HG02981 (cell line): ENCODE data around the gene SORCS2.

ENCODE experiments used
- ATAC-seq: cut with Tn5 transposase; IDR thresholded peaks from one replicate; pipeline ENCODE4 v1.9.1; 2021; ENCODE audit warnings: mild to moderate bottlenecking, moderate library complexity; ENCODE audit not compliant: unreplicated experiment

The SORCS2 gene

DNA sequence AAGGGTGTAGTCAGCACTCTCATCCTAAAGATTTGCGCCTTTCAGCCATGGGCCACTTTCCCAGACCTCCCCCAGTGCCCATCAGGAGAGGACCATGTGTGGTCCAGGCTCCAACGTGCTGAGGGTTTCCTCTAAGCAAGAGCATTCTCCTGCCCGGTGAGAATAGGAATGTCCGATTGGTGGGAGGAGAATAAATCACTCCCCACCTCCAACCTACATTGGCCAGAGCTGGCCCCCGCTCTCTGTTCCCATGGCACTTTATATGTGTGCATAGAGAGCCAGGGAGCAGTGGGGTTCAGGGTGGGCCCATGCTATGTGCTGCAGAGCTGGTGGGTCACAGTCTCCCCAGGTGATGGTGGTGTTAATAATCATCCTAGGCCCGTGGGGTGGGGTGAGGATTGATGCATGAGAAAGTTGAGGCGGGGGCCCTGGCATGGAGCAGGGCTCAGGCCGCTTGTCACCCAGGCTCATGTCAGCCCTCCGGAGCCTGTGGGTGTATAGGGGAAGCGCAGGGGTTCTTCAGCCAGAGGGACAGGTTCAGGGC is 6.8 kb upstream of the SORCS2 start:
- ATAC-seq, result no peak

DNA sequence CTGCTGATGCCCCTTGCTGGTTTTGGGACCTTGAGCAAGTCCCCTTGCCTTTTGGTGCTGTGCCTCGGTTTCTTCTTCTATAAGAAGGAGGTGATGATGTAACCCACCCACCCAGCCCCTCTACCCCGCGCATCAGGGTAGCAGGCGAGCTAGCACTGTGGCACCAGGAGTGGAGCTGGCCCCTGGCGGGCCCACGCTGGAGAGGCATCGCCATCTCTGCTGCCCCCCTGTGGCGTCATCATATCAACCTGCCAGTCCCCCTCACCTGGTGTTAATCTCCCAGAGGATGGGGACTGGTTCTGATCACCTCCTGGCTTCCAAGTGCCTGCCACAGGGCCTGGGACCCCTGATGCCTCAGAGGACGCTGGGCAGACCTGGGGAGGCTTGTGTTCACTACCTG is 6.3 kb upstream of the SORCS2 start:
- ATAC-seq, result no peak

DNA sequence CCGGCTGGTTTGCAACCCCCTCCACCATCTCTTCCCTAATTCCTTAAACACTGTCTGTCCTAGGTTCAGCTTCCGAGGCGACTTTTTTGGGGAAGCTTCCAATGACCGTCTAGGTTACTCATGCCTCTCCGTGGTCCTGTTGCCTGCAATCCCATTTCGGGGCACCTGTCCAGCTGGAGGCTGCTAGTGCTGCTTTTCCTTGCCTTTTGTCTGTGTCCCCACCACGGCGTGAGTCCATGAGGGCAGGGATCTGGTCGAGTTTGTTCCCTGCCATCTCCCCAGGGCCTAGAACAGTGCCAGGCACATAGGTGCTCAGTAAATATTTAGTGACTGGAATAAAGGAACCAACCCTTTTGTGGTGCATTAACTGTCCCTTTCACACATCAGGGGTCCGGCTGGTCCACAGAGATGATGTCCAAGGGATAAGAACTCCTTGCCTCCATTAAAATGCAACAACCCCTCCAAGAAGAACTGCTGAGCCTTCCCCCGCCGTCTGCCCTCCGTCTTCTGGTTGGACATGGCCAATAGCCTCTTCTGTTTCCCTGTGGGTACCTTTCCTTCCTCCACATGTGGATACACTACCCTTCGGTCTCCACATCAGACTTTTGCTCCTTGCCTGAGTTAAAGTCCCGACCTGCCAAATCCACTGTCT is 5.7 kb upstream of the SORCS2 start:
- no peak for ATAC-seq

DNA sequence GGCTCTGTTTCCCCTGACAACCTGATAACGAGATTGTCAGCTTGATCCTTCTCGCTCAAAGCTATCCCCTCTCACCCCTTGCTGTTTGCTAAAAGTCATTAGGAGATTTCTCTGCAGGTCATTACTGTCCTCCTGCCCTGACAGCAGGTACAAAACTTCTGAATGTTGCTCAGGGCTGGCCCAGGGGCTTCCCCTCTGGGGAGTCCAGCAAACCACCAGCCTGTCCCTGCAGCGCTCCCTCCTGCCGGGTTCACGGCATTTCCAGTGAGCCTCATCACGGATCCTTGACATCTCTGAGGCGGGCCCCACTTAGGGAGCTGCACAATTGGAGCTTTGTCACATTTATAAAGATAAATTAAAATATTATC is 5.2 kb upstream of the SORCS2 start:
- no peak for ATAC-seq

DNA sequence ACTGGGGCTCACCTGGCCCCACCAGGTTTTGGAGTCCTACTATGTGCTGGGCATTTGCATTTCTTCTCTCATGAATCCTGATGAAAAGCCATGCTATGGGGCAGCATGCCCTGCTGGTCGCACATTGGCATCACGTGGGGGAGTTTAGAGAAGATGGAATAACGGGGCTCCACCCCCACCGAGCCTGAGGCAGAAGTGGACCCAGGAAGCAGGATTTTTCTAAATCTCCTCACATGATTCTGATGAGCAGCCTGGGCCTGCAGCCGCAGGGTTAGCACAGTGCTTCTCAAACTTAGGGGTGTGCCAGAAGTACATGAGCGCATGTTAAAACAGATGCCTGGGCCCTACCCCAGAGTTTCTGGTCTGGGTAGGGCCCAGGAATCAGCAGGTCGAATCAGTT is 4.6 kb upstream of the SORCS2 start:
- no peak for ATAC-seq

DNA sequence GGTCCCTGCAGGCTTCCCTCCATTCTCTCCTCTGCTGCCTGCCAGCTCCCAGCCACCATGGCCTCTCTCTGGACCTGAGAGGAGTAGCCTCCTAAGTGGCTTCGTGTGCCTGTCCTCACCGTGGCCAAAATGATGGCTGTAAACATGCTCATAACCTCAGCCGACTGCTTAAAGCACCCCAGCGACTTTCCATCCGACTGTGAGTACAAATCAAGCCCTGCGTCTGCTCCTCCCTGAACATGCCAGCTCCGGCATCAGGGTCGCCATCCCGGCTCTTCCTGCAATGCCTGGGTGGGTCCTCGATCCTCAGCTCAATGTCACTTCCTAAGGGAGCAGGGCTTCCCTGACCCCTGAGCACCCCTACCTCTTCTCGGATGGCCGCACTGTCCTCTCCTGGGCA is 3.3 kb upstream of the SORCS2 start:
- ATAC-seq, result no peak

DNA sequence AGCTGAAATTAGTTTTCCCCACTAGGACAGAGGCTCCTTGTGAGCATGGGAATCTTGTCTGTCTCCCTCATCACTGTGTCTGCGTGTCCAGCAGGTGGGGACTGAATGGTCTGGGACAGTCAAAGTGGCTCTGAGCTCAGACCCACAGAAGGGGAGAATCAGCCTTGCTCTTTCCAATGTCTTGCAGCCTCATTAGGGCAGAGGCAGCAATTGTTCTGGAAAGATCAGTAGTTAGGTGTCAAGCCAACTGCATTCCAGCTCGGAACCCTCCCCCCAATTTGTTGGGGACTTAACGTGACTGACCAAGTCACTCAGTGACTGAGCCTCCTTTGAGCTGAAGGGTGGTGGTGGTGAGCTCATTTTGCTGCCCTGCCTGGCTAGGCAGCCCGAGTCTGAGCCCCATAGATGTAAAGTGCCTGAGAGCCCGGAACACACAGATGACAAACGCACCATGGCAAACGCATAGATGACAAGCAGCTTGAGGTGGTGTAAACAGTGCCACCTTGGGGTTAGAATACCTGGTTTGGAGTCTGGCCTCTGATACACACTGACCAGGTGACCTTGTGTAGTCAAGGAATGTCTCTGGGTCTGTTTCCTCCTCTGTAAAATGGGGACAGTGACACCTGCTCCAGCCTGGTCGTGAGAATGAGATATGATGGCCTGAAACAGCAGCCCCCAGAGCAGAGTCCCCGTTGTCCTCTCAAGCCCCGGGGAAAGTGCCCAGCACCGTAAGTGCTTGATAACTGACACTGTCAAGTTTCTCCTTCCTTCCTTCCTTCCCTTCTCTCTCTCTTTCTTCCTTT is 2.7 kb upstream of the SORCS2 start:
- ATAC-seq, result no peak

DNA sequence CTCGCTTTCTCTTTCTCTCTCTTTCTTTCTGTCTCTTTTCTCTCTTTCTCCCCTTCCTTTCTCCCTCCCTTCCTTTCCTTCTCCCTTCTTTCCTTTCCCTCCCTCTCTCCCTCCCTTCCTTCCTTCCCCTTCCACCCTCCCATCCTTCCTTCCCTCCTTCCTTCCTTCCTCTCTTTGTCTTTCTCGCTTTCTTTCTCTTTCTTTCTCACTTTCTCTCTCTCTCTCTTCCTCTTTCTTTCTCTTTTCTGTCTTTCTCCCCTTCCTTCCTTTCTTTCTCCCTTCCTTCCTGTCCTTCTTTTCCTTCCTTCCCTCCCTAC is 2.1 kb upstream of the SORCS2 start:
- ATAC-seq, result no peak

DNA sequence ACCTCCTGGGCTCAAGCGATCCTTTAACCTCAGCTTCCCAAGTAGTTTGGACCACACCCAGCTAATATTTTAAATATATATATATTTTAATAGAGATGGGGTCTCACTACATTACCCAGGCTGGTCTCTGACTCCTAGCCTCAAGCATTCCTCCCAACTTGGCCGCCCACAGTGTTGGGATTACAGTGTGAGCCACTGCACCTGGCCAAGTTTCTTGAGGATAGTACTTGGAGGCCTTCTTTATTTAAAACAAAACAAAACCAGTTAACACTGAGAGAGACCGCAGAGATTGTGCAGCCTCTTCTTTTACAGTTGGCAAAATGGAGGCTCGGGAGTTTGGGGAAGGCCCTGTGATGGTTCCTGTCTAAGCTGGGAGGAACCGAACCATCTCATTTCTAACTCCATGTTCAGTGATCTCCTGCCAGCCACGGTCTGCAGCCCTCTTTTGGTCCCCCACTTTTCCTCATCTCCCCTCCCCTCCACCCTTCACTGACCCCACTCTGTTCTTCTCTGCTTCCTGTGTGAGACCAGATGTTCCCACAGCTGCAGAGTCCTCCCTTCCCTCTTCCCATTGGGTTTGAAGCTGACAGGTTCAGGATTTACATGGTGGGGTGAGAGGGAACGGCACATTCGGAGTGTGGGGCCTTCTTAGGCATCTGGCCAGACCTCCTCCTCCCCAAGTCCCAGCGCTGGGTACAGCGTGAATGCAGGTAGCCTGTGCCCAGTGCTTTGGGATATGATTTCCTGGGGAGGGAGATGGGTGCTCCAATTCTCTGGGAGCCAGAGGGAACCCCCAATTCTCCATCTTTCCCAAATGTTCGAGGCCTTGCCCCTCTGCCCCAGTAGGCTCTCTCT is 1.4 kb upstream of the SORCS2 start:
- no peak for ATAC-seq

DNA sequence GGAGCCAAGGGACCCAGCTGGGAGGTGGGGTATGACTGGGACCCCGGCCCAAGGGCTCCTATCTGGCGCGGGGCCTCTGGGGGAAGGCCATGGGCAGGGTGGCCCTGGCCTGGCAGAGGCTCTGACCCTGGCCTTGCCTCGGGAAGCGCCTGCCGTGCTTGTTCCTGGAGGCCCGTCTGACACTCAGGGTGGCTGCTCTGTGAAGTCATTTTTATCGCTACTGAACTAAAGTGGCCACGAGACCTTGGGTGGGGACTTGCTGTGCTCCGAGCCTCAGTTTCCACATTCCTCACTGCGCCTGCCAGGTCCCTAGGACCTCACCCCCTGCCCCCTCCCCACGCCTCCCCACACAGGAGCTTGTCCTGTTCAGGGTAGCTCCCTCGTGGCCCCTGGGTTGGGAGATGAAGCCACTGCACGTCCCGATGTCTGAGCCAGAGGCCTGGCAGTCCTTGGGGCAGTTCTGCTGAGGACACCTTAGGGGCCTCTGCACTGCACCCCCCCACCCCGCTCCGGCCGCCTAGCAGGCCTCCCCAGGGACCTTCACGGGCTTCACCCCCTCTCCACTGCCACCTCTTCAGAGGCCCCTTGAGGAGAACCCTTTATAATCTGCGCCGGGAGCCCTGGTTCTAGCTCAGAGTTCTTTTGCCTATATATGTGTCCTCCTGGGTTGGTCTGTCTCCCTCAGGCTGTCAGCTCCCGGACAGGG is 639 bp upstream of the SORCS2 start:
- no peak for ATAC-seq

DNA sequence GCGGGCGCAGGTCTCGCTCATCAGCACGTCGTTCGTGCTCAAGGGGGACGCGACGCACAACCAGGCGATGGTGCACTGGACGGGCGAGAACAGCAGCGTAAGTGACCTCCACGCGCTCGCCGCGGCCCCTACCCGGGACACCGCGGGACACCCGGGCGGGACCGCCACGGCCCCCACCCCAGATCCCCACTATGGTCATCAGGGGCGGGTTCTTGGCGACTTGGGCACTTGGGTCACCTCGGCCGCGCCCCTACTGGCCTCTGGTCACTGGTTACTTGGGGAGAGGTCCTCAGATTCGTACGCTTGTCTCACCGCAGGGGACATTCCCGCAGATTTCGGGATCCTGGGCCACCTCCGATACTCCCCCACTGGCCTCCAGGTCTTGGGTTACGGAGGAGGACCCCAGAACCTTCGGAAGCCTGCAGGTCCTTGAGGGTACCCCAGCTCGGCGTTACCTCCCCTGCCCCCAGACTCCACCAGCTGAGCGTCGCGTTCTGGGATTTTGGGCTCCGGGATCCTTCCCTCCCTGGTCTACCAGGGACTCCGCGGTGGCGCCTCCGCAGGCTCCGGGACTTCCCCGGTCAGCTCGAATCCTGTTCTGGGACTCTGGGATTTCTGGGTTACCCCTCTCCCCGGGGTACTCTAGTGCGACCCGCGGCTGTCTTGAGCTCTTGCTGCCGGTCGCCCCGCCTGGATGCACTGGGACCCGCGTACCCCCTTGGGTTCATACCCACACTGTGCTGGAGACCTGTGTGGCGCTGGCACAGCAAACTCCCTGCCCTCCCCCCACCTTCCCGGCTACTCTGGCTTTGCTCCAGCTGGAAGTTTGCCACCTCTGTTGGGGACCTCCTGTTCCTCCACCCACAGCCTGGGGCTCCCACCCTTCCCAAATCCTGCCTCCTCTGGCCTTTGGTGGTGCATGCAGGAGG is 956 bp downstream of the SORCS2 start:
- ATAC-seq, result no peak

DNA sequence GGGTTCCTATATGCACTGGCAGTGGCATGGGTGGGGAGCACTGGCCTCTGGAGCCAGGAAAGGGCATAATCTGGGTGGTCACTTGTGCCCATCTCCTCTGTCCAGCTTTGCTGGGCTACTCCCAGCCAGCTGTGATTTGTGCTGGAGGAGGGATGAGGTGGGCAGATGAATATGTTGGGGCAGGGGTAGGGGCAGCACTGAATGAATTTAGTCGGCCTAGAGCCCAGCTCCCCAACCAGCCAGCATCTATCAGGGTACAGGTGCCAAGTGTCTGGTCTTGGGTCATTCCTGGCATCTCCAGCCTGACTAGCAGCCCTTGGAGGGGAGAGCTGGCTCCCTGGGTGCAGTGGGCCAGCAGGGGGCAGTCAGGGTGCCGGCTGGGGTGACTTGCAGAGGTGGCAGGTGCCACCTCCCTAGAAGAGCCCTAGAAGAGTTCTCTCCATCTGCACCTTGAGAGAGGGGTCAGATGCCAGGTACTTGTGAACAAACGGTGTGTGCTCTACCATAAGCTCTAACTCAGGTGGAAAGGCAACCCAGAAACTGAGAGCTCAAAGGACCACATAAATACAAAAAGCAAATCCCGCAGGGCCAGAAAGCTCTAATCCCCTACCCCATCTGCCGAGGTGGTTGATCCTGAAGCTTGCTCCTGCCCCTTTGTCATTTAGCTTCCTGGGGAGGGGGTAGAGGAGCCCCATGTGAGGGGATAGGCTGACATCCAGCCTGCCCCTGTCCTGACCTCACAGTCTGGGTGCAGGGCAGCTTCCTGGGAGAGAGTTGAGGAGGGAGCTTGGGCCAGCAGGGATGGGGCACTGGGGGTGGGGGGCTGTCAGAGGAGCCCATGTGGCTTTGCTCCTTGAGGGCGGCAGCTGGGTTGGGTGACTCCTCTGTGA is 2.2 kb downstream of the SORCS2 start:
- no peak for ATAC-seq

DNA sequence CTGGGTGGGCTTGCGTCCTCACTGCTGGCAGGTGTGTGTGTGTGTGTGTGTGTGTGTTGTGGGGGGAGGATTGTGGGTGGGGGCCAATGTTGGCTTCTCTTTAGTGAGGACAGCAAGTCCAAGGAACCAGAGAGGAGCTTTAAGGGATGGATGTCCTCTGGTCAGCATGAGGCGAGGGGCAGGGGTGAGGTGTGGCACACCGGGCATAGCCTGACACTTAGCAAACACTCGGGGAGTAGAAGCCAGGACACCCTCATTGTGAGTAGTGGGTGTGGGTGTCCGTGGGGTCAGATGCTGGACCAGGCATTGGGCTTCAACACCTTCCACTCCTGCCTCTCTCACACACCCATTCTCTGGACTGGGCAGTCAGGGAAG is 2.8 kb downstream of the SORCS2 start:
- no peak for ATAC-seq

DNA sequence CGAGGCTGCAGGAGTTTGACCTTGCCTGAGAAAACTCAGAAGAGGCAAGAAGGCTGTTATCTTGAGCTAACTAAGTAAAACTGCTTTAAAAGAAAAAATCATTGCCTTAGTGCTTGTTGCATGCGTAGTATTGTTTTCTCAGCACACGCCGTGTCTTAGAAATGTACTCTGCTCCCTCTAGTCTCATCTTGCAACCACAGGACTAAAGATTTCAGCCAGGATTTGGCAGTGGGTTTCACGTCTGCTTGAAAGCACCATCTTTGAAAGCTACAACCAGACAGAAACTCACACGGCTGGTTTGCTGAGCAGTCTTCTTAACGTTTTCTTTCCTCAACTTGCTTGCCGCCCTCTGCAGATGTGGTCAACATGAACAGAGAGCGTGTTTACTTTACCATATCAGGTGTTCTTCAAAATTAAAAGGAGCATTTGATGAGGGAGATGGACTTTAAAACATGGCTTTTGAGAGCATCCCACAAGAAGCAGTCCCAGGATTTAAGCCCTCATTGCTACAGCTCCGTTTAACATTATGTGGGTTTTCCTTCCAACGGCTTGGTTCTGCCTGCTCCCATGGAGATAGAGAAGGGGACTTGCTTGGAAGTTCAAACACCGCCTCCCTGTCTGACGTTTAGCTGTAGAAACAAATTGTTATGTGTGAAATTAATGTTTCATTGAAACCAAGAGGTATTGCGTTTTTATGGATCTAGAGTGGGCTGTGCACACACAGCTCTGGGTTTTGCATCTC is 3.4 kb downstream of the SORCS2 start:
- ATAC-seq, result no peak

DNA sequence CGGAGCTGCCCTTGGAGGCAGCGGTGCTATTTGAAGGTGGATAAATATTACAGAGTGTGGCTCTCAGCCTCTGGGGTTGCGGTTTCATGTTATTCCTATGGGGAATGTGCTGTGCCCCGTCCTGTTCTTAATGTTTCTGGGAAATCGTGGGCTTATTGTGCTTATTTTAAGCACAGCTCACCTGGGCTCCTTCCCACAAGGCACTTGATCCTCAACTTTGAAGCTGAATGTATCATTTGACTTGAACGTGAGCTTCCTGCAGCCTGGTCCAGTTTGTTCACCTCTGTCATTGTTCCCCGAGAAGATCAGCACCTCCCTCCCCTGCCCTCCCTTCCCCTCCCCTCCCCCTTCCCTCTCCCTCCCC is 3.9 kb downstream of the SORCS2 start:
- ATAC-seq, result no peak

DNA sequence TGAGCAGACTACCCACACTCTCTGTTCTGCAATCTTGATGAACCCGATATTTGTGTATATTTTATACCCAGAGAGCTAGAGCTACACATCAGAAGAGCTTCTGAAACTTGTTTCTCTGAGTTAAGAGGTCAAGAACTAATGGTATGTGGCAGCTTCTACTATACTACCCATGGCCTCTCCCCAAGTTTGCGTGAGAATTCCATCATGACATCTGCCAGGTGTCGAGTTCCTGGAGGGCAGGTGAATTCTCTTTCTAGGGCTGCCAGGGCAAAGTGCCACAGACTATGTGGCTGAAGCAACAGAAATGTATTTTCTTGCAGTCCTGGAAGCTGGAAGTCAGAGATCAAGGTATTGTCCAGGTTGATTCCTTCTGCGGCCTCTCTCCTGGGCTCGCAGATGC is 4.4 kb downstream of the SORCS2 start:
- ATAC-seq, result no peak

DNA sequence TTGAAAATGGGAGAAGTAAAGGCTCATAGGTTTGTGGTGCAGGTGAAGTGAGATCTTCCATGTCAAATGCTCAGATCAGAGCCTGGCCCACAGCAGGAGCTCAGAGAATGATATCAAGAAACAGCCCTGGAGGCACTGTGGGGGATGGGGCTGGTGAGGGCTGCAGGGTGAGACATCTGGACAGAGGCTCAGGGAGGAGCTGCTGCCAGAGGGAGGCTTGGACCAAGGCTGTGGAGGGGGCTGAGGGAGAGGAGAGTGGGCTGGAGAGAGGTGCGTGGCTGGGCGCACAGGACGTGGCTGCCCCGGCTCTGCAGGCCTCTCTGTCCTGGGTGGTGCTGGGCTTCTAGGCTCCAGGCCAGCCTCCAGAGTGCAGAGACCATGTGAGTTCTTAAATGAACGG is 5.6 kb downstream of the SORCS2 start:
- ATAC-seq, result no peak

DNA sequence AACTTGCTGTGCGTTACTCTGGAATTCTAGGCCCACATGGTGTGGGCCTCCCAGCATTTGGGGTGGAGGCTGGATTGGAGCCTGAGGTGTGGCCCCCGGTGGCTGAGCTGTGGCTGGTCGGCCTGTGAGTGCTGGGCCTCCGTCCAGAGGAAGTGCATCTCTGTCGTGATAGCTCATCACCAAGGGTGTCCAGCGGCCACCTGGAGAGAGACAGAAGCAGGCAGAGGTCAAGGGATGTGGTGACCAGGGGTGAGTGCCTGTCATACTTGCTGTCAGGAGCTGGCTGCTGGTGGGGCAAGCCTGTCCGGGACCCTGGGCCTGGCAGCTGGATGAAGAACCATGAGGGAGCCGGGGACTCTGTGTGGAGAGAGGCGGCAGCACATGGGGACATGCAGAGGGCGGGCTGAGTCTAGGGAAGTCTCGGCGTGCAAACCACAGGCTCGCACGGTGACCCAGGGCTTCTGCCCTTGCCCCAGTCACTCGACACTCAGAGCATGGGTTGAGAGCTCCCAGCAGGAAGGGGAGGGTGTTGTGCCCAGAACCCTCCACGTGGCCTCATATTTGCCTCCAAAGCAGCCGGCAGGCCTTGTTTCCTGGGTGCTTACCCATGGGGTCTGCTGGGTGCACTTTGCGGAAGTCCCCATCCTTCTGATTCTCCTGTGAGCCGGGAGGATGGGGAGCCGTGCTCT is 6.2 kb downstream of the SORCS2 start:
- no peak for ATAC-seq
